ENCODE results near the gene TBC1D8. TPM values are rescaled to one million over a fixed set of nuclear protein-coding genes. Genes with fewer than 3 reads are reported as not detected.

TBC1D8 gene
- total RNA-seq, 1 experiment from 2014 or later, result 139 TPM

DNA sequence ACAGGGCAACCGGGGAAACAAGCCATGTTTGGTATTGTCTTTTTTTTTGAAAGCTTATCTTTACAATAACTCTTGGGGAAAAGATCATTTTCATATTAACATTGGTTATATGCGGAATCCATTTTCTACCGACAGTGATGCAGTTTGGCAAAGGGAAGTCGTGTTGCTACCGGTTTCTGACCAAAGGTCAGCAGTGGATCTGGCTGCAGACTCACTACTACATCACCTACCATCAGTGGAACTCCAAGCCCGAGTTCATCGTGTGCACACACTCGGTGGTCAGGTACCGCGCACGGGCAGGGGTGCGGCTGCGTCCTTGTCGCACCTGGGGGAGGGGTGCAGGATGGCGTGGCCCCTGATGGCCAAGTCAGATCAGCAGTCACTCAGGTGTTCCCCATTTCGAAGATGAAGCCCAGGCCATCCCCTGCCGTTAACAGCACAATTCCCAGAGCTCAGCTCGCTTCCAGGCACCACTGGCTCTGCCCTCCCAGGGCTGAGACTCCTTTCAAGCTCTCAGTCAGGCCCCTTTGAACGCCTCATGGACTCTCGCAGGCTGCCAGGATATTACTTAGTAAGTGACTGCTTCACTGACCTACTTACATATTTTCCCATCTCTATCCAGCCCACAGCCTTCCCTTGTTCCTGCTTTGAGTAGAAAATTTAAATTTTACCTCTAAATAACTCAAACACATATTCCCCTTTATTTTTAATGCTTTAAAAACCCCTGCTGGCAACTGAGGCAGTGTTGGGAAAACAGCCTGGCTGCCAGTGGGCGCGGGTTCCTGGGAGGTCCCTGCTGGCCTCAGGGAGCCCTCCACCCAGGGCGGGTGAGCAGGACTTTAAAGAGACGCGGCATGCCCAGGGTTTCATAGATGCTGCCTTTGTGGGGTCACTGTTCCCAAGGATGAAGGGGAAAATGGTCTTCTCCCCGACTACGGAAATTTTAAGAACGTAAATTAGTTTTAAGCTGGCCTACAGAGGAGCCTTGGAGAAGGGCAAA lies 182.7 kb downstream of the TBC1D8 start:
- ChIA-PET POLR2A (no interaction called here), CTCF (interaction anchor here (0.7 kb wide), 1 partner anchor 86 kb away, joined by 3 read pairs; no protein-coding TSS in a partner anchor)
- Histone ChIP-seq H3K4me1 (ENCODE audit: control insufficient read depth, insufficient read depth, low read length) (no peaks in the 10 kb centered on the region), H3K4me3 (ENCODE audit: low read depth in 2 of 2, low read length in 2 of 2) (no peak overlapping the region), H3K27me3 (ENCODE audit: control insufficient read depth, insufficient read depth, low read length) (no peaks in the 10 kb centered on the region), H3K9me3 (ENCODE audit: control insufficient read depth, insufficient read depth, low read depth, low read length) (no peaks in the 10 kb centered on the region), H3K36me3 (ENCODE audit: control insufficient read depth, insufficient read depth, low read length) (no peaks in the 10 kb centered on the region), H3K27ac (ENCODE audit: low read length) (no peak overlapping the region)
- TF ChIP-seq SIN3A (IDR thresholded peaks at IDR 0.05; ENCODE audit: borderline replicate concordance, insufficient read depth, low read depth, low read length) (no peak), TCF7L2 (IDR thresholded peaks at IDR 0.05; ENCODE audit: low read depth, low read length) (no peak), POLR2AphosphoS5 (IDR thresholded peaks at IDR 0.05; ENCODE audit: low read depth, low read length) (no peak)
- TF ChIP-seq, protein P1, sequence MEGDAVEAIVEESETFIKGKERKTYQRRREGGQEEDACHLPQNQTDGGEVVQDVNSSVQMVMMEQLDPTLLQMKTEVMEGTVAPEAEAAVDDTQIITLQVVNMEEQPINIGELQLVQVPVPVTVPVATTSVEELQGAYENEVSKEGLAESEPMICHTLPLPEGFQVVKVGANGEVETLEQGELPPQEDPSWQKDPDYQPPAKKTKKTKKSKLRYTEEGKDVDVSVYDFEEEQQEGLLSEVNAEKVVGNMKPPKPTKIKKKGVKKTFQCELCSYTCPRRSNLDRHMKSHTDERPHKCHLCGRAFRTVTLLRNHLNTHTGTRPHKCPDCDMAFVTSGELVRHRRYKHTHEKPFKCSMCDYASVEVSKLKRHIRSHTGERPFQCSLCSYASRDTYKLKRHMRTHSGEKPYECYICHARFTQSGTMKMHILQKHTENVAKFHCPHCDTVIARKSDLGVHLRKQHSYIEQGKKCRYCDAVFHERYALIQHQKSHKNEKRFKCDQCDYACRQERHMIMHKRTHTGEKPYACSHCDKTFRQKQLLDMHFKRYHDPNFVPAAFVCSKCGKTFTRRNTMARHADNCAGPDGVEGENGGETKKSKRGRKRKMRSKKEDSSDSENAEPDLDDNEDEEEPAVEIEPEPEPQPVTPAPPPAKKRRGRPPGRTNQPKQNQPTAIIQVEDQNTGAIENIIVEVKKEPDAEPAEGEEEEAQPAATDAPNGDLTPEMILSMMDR (IDR thresholded peaks at IDR 0.05), result no peak
- TF ChIP-seq, protein P2, sequence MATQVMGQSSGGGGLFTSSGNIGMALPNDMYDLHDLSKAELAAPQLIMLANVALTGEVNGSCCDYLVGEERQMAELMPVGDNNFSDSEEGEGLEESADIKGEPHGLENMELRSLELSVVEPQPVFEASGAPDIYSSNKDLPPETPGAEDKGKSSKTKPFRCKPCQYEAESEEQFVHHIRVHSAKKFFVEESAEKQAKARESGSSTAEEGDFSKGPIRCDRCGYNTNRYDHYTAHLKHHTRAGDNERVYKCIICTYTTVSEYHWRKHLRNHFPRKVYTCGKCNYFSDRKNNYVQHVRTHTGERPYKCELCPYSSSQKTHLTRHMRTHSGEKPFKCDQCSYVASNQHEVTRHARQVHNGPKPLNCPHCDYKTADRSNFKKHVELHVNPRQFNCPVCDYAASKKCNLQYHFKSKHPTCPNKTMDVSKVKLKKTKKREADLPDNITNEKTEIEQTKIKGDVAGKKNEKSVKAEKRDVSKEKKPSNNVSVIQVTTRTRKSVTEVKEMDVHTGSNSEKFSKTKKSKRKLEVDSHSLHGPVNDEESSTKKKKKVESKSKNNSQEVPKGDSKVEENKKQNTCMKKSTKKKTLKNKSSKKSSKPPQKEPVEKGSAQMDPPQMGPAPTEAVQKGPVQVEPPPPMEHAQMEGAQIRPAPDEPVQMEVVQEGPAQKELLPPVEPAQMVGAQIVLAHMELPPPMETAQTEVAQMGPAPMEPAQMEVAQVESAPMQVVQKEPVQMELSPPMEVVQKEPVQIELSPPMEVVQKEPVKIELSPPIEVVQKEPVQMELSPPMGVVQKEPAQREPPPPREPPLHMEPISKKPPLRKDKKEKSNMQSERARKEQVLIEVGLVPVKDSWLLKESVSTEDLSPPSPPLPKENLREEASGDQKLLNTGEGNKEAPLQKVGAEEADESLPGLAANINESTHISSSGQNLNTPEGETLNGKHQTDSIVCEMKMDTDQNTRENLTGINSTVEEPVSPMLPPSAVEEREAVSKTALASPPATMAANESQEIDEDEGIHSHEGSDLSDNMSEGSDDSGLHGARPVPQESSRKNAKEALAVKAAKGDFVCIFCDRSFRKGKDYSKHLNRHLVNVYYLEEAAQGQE (IDR thresholded peaks at IDR 0.05; ENCODE audit: insufficient read depth in 1 of 2, low read depth in 2 of 2, low read length in 1 of 2), result no peak
- in situ Hi-C loops (cut with HindIII; ENCODE audit: low pct_unique_long_range_greater_than_20kb, low sequenced_read_pairs) (no loop called here), intact Hi-C loops (cut with micrococcal nuclease; ENCODE audit: unreplicated experiment) (no loop called here)
- ATAC-seq, result no peak
- DNase-seq (ENCODE audit: low read depth, low spot score), result no peak
- no TSS peak for BruUV-seq (replicated peaks)

DNA sequence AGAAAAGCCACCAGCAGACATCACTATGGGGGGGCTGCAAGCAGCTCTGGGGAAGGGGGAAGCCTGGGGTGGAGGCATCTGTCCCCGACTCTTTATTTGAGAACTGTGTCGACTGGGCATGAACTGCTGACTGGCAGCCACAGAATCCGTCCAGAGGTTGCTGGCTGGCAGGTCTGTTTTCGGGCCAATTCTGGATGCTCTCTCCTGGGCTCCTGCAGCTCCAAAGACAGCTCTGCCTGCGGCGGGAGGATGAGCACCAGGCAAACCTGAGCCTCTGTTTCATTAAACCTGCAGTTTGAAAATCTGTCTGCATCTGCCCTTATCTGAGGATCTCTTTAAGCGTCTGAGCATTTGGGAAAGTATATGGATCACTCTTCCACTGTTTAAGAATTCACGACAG lies 183.5 kb downstream of the TBC1D8 start:
- Histone ChIP-seq H3K4me1 (ENCODE audit: control insufficient read depth, insufficient read depth, low read length) (no peaks in the 10 kb centered on the region), H3K36me3 (ENCODE audit: control insufficient read depth, insufficient read depth, low read length) (no peaks in the 10 kb centered on the region), H3K9me3 (ENCODE audit: control insufficient read depth, insufficient read depth, low read depth, low read length) (no peaks in the 10 kb centered on the region), H3K27ac (ENCODE audit: low read length) (no peak overlapping the region), H3K27me3 (ENCODE audit: control insufficient read depth, insufficient read depth, low read length) (no peaks in the 10 kb centered on the region), H3K4me3 (ENCODE audit: low read depth in 2 of 2, low read length in 2 of 2) (no peak overlapping the region)
- TF ChIP-seq POLR2AphosphoS5 (IDR thresholded peaks at IDR 0.05; ENCODE audit: low read depth, low read length), result no peak
- TF ChIP-seq SIN3A (IDR thresholded peaks at IDR 0.05; ENCODE audit: borderline replicate concordance, insufficient read depth, low read depth, low read length), result no peak
- no peak for TF ChIP-seq TCF7L2 (IDR thresholded peaks at IDR 0.05; ENCODE audit: low read depth, low read length)
- TF ChIP-seq, protein P2 (IDR thresholded peaks at IDR 0.05; ENCODE audit: insufficient read depth in 1 of 2, low read depth in 2 of 2, low read length in 1 of 2), result no peak
- TF ChIP-seq, protein P1 (IDR thresholded peaks at IDR 0.05), result no peak
- in situ Hi-C loops (cut with HindIII; ENCODE audit: low pct_unique_long_range_greater_than_20kb, low sequenced_read_pairs) (no loop called here), intact Hi-C loops (cut with micrococcal nuclease; ENCODE audit: unreplicated experiment) (no loop called here)
- DNase-seq (ENCODE audit: low read depth, low spot score) (no peak), ATAC-seq (no peak)
- POLR2A ChIA-PET, result no interaction called here
- BruUV-seq (replicated peaks), result no TSS peak
- CTCF ChIA-PET, result no interaction called here

All from Panc1 (cell line).